Suppressor macrophage (primary cell): Measurements from ENCODE around the gene ATG2B.

Source experiments
- DNase-seq, 4 experiments: peaks; one replicate each; pipeline ENCODE4 v3.0.0-alpha.2; 2020 to 2022

Gene ATG2B

DNA sequence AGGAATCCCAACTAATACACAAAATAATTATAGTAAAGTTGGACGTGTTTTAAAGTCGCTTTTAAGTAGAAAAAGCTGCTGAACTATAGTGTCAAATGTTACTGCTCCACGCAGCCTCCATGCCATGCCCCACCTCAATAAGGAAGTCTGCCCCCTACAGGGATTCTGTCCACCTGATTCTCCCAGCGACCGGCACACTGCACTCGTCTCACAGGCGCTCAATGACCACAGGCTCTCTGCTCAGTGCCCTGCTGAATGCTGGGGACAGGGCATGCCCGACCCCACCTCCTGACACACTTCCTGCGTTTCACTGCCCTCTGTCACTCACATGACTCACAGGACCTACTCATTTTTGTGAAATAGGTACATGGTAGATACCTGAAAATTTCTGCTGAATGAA, 58.2 kb downstream of the ATG2B start:
- DNase-seq: no peak

DNA sequence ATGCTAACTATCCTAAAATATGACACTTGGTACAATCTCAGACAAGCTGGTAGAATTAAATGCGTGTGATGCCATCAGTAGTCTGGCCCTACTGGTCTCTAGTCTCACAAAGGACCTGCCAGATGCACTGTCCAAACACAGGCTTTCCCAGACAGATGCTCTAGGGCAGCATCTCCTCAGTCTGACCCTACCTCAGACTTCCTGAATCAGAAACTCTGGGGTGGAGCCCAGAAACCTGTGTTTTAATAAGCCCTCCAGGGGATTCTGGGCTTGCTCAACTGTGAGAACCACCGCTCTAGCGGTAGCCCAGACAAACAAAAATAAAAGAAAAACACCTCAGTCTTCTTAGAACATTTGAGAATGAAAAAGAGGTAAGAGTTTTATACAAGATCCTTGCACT, 59.2 kb downstream of the ATG2B start:
- DNase-seq: no peak

DNA sequence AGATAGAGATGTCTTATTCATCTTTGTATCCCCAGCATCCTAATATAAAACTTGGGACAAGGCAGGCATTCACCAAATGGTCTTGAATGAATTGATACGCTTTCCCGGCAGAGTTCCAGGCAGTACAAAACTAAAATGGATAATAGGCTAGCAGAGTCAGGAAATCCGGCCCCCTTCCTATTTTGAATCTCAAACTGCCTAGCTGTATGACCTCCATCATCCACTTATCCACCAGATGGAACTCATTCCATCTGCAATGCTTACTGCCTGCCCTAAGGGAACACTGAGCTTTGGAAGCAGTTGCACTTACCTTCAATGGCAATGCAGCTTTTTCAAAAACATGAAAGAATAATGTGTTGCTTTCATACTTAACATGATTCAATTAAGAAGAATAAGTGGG, 63.7 kb downstream of the ATG2B start:
- no peak for DNase-seq

DNA sequence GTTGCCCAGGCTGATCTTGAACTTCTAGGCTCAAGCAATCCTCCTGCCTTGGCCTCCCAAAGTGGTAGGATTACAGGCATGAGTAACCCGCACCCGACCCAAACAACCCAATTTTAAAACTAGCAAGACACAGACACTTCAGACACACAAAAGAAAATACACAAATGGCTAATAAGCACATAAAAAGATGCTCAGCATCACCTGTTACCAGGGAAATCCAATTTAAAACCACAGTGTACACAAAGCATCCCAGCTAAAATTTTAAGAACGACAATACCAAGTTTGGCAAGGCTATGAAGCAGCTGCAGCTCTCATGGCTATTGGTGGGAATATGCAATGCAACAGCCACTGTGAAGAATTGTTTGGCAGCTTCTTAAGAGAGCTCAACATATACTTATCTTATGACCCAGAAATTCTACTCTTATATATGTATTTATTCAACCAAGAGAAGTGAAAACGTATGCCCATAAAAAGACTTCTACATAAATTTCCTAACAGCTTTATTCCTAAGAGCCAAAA, 65.1 kb downstream of the ATG2B start:
- no peak for DNase-seq

DNA sequence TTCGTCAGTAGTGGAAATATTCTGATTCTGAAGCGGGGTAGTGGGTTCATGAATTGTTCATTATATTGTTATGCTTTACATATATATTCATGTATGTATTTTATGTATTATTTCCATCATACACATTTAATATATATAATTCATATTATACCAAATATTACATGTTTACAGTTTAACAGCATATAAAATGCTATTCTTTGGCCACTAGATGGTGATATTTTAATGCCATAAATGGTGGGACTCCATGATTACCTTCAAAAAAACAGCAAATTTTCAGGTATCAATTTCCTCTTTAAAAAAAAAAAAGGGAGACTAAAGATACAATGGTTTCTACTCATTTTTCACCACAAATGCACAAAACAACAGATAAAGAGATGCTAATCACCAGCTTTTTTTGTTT, 66.1 kb downstream of the ATG2B start:
- DNase-seq: peak in 2 of 4 experiments; percentile 38 to 61

DNA sequence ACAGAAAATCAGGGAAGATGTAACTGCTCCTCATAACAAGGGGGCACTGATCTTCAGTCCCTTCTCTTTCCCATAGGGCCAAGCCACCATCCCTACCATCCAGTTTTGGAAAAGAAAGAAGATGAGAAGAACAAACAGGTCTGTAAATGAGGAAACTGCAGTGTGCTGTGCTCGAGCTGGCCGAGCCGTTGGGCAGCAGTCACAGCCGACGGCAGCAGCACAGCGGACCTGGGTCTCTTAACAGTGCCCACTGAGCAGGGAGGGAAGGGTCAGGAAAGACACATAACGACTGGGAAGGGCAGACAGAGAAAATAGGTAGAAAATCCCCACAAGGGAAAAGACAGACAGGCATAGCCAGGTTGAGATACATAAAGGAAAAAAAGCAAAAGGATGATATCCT, 68.9 kb downstream of the ATG2B start:
- no peak for DNase-seq

DNA sequence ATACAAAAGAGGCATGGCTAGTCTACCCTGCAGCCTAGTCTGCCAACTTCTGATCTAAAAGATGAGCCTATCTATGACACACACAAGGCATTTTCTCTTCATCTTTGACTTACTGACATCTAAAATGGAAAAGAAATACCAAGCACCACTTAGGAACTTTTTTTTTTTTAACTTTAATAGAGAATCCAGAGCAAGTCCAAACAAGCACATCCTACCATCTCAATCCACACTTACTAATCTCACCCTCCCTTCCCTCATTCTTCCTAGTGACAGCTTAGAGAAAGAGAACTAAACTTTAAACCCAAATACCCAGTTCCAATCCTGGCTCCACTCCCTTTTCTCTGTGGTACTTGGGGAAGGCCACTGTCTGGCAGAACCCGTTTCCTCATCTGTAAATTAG, 75.3 kb downstream of the ATG2B start:
- DNase-seq: no peak

DNA sequence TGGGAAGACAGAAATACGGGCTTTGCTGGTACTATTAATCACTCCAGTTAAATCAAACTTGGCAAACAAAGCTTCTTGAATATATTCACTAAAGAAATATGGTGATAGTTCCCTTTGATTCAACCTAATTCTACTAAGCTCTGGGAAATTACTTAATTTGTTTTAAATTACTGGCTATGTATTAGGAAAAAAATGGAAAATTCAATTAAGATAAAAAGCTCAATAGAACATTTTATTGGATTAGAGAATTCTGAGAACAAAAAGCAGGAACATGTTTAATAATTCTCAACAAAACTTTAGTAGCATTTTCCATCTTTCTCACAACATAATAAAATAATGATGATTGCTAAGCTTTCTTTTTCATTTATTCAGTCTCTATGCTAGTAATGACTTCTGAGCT, 76.9 kb downstream of the ATG2B start:
- no peak for DNase-seq

DNA sequence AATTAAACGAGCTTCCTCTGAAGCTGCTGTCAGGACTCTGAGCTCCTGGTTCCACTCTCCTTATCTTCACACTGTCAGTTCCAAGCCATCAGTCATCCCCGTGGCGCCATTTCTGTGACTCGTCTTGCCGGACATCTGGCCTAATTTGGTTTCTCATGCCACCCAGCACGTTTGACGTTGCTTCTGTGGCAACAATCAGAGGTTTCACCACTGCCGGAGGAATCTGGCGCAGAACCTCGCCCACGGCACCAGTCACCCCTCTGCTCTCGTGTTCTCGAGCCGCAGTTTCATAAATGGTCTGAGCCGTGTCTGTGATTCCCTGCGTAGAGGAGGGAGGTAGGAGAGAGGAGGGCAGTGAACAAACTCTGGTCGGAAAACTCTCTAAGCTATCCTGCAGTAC, 77.5 kb downstream of the ATG2B start:
- no peak for DNase-seq

DNA sequence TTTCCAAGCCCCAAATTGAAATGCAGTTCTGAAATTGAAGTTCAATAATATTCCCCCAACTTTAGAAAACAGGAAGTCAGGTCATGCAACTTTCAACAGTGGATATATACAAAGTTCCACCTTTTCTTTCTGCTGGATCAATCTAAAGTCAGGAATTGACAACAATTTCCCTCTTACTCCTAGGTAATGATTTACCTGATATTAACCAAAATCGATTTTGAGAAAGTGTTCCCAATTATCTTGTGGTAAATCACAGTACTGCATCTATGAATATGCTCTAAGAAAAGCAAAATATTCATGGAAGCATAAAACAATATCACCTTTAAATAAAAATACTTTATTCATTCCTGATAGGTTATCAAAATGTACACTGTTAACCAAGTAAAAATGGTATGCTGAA, 78.7 kb downstream of the ATG2B start:
- no peak for DNase-seq

DNA sequence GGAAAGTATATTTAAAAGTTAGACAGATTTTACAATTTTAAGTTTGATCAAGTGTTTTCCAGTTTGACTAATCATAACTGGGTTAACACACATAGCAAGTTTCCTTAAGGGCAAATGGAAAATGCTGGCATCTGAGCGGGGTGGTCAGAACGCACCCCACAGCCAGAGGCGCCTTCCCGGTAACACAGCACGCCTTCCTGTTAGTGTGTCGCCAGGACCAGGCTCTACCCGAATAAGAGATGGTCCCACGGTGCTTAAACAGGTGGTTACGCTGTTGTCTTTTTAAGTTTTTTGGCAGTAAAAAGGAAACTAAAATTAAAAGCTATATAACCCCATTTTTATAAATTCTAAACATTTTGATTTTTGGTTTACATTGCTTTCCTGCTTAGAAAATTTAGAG, 79.1 kb downstream of the ATG2B start:
- DNase-seq: no peak

DNA sequence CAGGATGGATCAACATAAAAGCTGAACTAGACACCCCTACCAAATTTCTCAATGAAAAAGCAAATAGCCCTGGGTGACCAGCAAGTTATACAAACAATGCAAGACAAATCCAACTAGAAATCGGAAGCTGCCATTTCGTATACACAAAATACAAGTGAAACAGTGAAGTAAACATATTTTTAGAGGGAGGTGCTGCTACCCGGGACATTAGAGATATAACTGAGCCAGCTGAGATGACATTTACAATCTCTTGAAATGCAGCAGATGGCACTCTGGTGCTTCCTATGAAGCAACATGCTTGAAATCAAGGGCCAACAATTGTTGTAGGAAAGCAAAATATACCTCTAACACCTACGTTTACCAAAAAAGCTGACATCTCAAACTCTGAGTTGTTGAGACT, 81.7 kb downstream of the ATG2B start:
- DNase-seq: no peak

DNA sequence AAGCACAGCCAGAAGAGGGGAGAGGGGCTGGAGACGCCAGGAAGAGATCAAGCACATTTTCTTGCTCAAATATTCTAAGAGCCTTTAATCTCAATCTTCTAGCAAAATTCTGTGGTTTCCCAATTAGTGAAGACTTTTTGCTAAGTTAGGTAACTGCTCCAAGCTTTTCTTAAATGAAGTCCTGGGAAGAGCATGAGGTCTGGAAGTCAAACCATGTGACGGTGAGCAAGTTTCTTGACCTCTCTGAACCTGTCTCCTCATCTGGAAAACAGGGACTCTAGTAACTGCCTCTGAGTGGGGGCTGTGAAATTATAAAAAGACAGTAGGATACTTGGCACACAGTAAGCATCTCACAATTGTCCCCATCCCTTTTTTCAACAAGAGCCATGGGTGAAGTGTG, 83.0 kb downstream of the ATG2B start:
- DNase-seq: no peak

DNA sequence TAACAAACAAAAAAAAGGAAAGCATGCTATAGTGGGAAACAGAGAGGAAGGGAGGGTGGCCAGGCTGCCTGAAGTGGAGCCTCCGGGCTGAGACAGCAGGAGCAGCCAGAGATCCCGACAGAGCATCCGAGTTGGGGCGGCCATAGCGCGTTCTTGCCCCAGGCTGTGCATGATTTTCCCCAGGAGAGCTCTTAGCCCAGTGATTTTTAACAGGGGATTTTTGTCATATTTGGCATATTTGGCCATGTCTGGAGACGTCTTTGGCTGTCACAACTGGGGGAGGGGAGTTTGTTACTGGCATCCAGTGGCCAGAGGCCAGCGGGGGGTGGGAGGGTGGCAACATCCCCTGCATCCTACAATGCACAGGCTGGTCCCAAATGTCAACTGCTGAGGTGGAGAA, 83.6 kb downstream of the ATG2B start:
- DNase-seq: no peak

DNA sequence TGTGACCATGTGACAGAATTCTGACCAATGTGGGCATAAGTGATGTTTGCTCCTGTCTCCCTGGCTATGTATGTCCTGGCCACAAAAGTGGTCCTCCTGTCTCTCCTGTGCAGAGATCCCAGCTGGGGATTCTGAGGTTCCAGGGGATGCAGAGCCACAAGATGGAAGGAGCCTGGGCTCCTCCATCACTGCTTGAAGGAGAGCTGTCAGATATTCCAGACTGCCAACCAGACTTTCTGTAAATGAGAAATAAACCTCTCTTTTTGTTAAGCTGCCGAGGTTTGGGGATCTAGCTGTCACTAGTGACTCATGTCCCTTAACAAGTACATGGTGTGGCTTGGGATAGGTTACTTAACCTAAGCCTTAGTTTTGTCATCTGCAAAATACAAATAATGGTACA, 85.3 kb downstream of the ATG2B start:
- no peak for DNase-seq

DNA sequence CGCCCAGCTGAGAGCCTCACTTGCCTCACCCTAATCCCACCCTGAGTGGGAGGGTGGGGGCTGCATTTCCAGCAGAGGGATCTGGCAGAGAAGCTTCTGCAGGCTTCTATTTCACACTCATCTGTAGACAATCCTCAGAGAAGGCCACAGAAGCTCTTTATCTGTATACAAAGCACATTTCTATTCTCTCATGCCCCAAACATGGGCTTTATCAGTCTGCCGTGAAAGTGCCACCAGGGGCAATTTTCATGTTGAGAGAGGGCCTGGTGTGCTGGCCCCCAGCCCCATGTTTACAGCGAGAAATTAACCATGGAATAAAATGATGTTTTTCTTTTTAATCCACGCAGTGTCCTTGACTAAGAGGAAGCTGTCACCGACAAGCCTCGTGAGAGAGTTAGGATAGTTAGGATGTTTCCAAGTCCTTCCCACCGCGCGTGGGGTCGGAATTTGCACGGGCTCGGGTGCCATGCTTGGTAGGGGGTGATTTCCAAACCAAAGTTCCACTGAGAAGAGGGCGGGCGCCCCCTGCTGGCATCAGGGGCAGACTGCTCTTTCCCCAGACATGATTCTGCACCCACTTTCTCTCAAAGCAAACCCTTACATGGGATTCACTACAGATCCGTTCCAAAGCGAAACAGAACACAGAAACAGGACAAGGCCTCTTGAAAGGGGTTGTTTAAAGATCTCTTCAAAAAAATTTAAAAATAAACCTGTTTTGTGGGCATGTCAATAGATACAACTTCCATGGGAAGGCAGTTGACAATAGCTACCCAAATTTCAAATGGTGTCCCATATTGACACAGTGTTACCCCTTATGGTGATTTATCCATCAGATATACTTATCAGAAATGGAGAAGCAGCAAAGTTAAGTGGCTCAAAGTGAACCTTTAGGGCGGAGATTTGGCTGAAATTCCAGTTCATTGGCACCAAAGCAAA, 87.7 kb downstream of the ATG2B start:
- peak; percentile 61 to 86 (median 74) for DNase-seq

DNA sequence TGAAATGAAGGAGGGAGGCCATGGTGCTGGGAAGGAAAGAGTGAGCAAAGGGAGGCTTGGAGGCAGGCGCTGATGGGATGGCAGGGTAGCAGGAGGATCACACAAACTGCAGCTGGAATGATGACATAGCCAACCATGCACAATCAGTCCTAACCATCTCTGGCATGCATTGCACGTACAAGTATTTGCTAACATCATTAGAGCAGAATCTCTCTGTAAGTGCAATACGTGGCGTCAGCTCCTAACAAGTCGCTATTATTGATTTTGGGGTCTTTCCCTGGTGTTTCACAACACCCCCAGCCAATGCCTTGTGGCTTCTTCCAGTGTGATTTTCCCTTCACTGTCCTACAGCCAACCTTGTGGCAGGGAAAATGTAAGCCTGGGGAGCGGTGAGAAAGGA, 88.6 kb downstream of the ATG2B start:
- DNase-seq: no peak

DNA sequence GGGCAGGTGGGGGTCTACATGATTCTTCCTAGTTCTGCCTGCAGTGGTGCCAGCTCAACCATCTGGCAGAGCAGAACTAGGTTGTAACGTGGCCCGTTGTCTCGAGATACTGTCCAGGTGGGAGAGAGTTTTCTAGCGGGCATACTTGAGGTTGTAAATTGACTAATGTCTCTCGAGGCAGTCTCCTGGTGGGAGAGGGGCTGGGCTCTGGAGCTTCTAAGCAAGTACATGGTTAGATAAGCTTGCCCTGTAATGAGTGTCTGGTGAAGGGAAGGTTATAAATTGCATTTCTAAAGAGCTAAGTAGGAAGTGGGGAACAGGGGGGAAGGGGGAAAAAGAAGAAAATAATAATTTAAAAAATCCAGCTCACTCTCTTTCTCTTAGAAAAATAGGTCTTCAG, 89.0 kb downstream of the ATG2B start:
- DNase-seq: no peak

DNA sequence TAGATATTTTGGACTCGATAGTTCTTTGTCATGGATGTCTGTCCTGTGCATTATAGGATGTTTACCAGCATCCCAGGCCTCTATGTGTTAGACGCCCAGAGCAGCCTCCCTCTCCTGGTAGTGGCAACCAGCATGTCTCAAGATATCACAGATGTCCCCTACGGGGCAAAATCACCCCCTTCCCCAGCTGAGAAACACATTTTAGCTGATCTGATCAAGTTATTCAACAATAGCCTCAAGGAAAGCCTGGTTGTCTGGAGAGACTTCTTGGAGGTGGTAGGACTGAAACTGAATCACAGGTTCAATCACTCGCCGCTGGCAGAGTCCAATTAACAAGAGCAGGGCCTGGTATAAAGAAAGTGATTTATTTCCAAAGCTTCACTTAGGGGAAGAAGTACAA, 89.5 kb downstream of the ATG2B start:
- no peak for DNase-seq

DNA sequence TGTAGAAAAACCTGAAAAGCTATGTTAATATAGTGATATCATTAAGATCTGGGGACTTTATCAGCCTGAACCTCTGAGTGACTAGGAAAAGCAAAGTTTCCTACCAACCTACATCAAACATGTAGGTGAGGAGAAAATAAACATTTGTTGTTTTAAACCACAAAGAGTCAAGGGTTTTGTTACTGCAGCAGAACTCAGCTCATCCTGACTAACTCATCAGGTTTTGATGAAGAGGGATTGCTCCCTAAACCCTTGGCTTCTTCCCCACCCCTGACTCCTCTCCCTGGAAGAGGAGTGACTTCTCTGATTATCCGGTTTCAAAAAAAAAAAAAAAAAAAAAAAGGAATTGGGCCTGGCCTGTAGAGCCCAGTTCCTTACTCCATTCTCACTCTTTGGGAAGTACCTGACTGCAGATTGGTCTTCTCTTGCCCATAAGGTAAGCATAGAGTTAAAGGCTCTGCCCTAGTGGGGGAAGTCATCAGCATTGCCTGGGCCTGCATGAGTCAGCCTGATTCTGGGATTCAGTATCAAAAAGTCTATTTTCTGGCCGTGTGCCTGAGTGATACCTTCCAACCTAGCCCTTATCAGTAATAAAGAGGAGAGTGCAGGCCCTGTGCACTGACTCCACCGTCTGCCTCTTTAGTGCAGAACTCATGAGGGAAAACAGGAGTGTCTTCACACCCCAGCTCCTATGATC, 90.2 kb downstream of the ATG2B start:
- DNase-seq: no peak

DNA sequence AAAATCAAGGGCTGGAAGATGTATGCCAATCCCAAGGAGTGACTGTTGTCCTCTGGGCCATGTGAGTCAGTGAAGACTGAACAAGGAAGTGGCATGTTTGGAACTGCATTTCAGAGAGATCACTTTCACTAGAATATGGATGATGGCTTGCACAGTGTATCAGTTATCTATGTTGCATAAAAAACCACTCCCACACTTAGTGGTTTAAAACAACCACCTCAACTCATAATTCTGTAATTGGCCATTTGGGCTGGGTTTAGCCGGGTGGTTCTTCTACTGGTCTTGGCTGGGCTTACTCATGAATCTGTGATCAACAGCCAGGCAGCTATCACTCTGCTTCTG, 91.7 kb downstream of the ATG2B start:
- no peak for DNase-seq

DNA sequence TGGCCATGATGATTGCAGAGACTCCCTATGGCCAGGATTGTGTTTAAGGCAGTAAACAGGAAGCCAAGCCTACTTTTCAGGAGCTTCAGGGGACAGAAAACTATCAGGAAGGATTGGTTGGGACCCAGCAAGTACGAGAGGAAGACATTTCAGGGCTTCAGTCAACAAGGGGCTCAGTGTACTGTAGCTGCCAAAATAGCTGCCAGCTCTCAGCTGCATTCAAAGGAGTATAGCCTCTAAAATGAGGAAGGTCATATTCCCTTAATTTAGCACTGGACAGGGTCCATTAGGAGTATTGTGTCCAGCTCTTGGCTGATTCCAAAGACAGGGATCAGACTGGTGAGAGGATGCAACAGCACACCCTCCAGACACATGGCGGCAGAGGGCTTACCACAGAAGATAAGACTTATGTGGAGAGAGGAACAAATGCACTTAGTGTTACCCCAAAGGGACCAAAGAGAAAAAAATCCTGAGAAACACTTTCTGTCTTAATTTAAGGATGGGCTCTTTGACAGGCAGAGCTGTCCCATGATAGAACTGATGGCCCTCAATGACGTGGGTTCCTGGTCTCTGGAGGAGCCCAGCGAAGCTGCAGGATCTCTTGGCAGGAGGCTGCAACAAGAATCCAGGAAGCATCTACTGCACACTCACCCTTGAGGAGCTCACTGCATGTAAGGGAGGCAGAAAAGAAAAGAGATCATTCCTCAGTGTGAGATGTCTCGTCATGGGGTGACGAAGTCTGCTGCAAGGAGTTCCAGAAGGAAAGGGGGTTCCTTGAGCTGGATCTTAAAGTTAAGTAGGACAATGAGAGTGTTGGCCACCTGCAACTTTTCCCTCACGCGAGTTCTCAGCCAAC, 92.3 kb downstream of the ATG2B start:
- DNase-seq: no peak

DNA sequence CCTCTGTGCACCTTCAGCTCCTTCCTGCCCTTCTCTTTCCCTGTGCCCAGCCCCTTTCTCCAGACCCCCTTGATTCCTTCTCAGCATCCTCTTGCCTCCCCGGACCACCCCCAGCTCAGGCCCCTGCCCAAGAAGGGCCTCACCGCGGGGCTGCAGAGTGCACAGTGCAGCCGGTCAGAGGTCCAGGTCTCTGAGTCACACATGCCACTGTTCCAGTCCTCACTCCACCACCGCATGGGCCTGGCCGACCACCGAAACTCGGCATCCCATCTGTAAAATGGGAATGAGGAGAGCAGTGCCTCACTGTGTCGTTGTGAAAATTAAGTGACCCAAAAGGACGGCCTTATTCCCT, 93.8 kb downstream of the ATG2B start:
- no peak for DNase-seq
